HG03097 (cell line): ENCODE results near the gene C18orf63.

ENCODE experiments used
- ATAC-seq: cut with Tn5 transposase; IDR thresholded peaks from one replicate; pipeline ENCODE4 v1.9.1; 2021; ENCODE audit not compliant: unreplicated experiment, low FRiP score

C18orf63 gene

DNA sequence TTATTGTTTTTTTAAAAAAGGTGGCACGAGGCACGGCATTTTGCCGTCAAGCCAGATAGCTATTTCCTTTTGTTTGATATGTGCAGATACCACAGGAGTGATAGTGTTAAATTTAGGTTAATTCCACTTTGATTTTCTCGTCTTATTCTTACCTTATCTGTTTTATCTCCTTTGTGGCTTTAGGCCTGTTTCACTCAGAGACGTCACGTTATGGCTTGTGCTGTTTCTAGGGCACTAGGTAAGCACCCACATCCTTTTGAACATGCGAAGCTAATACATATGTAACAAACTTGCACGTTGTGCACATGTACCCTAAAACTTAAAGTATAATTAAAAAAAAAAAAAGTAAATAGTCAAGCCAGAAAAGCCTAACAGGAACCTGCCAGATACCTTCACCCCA, 57.8 kb downstream of the C18orf63 start:
- no peak for ATAC-seq

DNA sequence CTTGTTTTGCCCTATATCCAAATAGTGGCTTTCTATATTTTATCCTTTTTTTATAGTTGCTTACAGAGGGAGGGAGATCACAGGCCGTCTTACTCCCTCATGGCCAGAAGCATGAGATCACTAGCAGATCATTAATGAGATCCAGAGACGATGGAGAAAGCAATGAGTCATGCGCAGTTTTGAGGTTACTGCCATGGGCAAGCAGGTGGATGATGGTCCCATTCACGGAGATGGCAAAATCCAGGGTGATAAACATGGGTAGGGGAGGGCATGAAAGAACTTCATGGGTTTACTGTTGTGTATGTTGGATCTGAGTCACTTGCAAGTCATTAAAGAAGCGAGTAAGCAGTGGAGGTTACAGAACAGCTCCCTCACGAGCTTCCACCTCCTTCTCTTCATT, 60.4 kb downstream of the C18orf63 start:
- no peak for ATAC-seq

DNA sequence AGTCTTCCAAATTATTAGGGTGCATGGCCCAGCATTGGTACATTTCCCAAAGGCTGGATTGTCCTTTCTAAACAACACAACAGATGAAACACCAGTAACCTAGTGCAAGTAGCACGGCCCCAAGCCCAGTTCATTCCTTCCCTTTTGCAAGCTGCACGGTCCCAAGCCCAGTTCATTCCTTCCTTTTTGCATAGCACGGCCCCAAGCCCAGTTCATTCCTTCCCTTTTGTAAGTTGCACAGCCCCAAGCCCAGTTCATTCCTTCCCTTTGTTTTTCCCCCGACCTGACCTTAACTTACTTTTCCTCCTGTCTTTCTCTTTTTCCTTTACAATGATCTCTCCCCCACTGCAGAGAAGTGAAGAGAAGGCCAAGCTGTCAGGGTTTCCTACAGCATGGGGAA, 60.9 kb downstream of the C18orf63 start:
- no peak for ATAC-seq

DNA sequence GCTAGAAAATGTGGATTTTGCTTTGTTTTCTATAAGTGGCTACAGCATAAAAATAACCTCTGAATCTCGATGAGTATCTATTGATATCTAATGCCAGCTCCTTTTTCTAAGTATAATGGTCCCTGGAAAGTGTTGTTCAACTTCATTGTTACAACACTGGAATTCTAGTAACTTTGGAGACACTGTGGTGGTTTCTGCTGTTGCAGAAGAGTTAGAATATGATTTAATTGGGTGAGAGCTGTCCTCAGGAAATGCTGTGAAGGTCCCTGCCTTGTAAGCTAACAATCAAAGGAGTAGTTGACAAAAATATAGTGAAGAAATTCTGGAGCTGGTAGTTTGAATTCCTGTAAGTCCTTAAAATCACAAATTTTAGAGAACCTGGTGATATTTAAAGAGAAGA, 62.1 kb downstream of the C18orf63 start:
- no peak for ATAC-seq

DNA sequence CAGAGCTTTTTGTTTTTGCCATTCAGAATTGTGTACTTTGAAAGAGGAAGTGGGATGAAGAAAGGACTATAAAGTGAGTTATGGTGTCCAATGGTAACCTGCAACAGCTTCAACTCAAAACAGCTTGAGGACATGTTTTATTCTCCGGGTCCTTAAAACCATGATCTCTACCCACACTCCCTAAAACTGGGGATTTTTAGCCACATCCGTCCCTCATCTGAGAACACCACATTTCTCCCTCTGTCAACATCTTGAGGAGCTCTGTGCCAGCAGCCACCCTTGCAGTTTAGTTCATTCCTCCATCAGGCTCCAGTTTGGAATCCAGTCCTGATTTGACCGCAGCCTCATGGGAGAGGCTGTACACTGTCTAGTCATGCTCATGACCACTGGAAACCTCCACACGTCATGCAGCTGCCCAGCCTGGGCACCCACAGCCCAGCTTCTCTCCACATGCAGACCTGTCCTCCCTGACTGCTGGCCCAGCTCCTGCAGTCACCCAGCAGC, 62.6 kb downstream of the C18orf63 start:
- no peak for ATAC-seq

DNA sequence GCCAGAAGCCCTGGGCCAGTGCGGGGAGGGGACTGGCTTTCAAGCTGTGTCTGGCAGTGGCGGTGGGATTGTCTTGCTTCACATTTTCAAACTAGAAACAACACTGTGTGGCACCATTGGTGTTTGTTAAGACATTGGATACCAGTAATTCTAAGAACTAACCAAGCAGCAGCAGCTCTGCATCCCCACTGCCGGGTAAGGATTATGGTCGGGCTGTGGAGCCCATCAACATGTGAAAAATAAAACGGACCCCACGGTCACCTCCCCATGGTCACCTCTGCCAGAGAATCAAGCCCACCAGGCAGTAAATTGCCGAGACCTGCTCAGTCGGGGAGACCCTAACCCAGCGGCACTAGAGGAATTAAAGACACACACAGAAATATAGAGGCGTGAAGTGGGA, 65.3 kb downstream of the C18orf63 start:
- ATAC-seq, result no peak

DNA sequence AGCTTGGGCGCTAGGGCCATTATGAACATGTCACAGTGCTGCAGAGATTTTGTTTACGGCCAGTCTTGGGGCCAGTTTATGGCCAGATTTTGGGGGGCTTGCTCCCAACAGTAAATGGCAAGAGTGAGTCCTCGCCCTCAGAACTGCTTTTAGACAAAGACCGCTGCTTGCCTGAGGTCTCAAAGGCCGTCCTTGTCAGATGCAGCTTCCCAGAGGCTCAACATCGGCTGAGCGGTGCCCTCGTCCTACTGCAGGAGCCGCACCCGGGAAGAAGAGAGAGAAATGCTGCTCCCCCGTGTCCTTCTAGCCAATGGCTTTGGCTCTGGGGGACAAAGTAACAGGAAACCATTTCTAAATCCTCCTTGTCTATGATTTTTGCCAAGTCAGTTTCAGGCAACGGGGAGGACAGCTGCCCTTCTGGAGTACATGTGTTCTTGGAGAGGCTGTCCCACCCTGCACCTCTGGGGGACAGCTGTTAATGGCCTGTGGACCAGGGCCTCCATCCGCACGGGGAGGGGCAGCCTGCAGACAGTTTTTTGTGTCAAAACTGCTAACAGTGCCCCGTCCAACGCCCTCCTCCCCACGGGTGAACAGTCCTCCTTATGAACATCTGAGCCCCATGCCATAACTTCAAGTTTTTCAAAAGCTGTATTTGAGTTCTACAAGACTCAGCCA, 66.1 kb downstream of the C18orf63 start:
- no peak for ATAC-seq

DNA sequence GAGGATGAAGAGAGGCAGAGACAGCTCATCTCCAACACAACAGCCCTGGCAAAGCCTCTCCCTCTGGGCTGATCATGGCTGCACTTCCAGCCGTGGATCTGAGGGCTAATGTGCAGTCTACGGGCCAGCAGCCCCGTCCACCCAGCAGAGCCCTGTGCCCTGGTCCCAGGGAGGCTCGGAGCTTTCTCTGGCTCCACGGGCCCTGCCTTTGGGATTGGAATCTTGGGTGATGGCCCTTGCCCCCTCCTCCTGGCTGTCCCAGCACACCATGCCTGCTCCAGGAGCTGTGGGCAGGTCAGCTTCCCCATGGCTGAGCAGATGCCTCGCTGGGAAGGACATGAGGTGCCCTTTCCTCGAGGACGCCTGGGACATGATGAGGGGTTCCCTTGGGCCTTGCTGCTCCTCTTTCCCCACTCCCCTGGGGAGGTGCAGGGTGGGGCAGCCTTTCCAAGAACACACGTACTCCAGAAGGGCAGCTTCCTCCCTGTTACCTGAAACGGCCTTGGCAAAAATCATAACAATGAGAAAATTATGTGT, 66.9 kb downstream of the C18orf63 start:
- ATAC-seq, result no peak

DNA sequence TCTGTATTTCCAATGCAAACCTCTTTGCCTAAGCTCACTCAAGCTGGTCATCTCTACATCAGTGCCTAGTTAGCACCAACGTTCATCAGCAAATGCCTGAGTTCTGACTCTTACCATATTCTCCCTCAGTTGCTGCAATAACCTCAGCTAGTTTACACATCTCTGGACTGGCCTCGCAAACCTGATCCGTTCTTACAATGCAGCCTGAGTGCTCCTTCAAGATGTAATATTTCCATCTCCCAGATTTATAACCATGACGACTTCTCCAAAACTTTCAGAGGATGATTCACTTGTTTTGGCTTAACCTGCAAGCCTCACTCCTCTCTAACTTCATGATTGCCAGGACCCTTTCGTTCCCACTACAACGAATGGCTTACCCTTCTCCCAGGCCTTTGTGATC, 71.7 kb downstream of the C18orf63 start:
- ATAC-seq, result no peak

DNA sequence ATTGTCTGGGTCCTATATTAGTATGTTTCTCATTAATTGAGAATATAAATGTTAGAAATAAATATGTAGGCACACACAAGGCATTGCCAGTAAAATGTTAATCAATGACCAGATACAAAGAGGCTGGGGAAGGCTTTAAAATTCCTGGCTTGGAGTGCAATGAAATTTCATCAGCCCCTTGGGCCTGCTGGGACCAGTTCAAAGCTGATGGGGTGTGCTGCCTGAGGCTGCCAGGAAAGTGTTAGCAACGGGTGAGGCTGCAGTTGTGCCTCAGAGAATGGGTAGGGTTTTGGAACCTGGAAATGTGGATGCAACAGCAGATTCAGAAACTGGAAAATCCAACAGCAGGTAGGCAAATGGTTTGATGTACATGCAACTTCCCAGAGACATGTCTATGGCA, 72.6 kb downstream of the C18orf63 start:
- ATAC-seq, result no peak

DNA sequence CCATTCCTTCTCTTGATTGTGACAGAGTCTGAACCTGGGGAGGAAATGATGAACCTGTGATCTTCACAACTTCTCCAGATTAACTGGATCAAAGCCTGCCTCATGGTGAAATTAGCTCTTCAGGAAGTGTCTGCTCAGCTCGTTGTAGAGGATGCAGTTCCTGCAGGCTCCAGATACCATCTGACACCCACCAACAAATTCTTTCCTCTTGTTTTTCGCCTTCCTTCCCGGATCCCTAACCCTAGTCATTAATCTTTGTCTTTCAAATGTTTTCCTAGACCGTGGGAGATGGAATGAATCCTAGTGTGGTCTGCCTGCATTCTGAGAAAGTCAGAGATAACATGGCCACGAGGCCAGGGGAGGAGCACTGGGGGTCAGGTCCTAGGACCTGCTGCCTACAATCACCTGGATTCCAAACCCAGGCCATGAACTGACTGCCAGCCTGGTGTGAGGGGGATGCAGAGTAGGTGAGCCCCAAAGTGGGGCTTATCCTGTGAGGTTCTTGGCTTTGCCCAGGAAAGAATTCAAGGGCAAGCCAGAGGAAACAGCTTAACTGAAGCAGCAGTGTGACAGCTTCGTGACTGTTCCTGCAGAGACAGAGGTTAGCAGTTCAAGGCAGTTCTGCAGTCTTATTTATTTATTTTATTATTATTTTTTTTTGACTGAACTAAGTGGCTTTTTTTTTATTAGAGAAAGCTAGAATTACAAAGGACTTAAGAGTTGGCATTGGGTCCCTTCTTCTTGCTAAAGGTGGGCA, 73.7 kb downstream of the C18orf63 start:
- no peak for ATAC-seq

DNA sequence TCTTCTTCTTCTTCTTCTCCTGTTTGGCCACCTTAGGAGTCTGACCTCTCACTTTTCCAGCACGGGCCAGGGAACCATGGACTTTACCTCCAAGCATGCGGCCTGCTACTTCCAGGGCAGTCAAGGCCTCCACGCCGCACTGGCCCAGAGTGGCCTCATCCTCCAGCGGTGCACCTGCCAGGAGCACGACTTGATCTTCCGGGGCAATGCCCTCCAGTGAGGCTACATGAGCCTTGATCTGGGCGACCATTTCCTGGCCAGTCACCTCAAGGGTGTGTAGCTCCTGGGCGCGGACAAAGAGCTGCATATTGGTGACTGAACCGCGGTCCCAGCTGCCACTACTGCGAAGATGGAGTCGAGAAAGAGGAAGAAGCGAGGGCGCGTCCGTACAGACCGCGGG, 74.4 kb downstream of the C18orf63 start:
- no peak for ATAC-seq

DNA sequence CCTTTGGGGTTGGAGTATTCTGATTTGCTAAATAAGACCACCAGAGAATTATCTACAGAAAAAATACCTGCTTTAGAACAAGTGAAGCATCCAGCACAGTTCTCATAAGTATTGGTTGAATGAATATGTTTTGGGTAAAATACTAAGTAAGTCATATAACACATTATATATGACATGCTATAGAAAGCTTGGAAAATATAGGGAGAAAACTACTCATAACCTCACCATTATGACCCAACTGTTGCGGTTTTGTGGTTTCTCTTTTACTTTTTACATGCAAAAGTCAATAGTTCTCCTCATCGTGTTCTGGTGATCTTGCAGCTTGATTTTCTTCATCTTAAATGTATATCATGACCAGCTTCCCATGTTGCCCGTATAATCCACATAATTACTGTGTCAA, 75.3 kb downstream of the C18orf63 start:
- no peak for ATAC-seq

DNA sequence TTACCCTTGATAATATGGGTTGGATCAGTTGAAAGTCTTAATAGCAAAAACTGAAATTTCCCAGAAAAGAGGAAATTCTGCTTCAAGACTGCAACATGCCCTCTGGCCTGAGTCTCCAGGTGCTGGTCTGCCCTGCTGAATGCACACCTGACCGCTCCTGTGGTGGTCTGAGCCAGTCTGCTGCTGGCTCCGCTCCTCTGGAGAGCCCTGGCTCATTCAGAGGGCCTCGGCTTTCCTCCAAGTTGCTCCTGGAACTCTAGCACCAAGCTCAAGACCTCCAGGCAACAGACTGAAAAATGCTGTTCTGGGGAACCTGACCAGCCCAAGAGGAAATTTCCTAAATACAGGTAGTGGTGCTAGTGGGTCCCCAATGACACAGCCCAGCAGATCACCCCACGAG, 76.7 kb downstream of the C18orf63 start:
- no peak for ATAC-seq

DNA sequence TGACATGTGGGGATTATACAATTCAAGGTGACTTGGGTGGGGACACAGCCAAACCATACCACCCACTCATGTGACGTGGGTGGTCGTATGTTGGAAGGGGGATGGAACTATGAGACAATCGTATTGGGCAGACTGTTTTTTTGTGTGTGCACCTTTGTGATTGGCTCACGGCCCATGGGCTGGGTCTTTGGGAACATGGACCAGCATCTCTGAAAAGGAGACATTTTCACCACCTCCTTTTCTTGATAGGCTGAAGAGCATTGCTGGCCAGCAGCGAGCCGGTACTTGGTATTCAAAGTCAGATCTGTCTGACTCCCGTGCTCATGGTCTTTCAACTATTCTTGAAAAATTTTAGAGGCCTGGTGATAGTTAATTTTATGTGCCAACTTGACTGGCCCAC, 79.4 kb downstream of the C18orf63 start:
- ATAC-seq, result no peak

DNA sequence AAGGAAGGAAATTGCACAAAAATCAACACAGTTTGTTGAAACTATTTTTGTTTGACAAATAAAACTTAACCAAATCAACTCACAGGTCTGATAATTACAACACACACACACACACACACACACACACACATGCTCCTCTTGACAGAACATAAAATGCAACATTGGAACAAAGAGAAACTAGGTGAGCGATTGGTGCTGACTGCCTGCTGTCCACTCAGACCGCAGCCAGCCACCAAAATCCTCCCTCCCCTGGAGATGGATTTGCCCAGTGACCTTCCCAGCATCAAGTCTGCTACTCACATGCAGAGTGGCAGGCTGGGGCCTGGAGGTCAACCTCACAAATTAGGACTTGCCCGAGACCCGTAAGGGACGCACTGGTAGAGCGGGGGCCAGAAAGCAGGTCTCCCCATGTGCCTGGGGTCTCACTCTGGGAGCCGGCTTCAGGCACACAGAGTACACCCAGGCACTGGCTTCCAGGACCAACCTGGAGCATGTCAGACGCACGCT, 80.1 kb downstream of the C18orf63 start:
- no peak for ATAC-seq

DNA sequence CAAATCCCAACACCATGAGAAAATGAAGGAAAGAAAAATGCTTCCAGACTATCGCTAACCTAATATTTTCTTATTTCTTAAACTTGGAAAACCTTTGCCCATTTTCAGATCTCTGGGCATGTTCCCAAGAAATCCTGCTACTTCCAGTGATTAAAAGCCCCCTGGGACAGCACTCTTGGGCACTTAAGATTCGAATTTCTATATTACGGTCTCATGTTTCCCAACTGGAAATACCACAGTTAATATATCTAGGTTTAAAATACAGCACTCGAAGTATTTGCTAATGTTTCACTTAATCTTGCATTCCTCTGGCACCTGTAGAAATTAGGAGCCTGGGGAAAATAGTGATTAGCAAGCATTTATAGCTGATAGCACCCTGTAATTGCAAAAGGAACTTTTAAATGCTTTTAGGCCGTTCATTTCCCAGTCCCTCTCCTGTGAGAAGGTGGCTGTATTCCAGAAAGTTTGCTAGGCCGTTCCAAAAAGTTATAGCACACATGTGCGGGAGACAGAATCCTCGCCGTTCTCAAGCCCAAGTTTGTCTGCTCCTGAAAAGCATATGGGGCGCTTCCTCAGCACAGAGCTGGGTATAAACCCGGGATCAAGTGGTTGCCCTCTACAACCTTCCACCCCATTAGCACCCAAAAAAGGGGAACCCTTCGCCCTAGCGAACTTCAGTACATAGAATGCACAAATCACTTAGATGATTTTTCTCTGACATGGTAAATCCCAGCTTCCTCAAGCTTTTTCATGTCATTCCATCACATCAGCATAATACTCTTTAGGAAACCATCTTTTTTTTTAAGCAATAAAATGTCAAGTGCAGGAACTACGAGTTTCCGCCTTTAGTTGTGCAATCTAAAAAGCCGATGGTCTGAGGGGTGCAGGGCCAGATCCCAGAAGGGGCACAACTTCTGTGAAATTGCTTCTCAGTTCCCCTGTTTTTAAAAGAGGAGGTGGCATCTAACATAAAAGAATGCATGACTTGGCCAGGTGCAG, 80.8 kb downstream of the C18orf63 start:
- ATAC-seq, result no peak

DNA sequence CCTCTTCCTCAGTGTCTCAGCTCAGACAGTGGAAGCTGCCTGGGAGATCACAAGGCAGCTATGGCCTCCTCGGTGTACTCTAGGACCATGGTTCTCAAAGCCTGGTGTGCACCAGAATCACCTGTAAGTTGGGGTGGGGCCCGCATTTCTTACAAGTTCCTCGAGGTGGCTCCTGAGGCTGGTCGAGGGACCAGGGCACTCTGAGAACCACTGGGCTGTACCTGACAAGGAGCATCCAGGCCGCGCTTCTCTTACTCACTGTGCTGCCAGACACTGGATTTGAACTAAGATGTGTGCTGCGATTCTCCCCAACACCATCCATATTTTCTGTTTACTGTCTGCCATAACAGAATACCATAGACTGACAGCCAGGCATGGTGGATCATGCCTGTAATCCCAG, 81.9 kb downstream of the C18orf63 start:
- no peak for ATAC-seq

DNA sequence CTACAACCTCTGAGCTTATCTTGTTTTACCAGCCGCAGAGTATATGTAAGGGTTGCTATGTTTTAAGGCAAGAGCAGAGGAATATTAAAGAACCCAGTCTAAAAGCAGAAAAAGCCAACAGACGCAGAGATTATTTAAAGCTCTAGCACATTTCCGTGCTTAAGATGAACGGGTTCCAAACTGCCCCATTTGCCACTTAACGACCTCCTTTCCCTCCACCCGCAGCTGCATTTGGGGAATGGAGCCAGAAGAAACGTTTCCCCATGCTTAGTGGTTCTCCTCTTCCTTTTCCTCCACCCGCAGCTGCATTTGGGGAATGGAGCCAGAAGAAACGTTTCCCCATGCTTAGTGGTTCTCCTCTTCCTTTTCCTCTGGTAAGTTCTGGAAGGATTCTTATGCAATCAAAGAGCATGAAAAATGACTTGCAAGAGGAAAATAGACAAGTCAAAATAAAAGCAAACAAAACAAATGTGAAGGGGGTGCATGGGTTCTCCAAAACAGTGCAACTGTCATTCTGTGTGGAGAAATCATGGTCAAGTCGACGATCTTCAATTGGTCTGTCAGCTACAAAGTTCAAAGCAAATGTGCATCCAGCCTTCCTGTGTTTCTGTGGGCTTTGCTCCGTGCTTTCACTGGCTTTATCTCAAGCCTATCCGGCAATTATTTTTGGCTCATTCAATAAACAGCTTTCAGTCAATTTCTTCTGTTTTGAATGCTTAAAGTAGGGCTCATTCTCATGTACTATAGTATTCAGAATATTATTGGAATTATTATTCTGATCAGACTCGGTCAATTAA, 83.7 kb downstream of the C18orf63 start:
- no peak for ATAC-seq

DNA sequence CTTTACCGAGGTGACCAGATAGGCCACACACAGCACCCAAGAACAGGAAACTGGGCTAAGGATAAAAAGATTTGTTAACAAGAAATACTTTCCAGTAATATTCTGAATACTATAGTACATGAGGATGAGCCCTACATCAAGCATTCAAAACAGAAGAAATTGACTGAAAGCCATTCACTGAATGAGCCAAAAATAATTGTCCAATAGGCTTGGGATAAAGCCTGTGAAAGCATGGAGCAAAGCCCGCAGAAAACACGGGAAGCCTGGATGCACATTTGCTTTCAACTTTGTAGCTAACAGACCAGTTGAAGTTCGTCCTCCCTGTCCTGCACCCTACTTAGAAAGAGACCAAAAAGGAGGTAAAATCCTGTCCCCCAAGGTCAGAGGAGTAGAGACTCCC, 85.2 kb downstream of the C18orf63 start:
- ATAC-seq, result no peak
